GM18498 (cell line): ENCODE data around the gene G6PC3.
"Not testable (repeated sequence)": the region's sequence is repeated elsewhere in the genome, so short reads cannot be mapped to it uniquely, and the experiment has no call there.

Experiments
- ATAC-seq: cut with Tn5 transposase; IDR thresholded peaks from one replicate; pipeline ENCODE4 v1.9.1; 2021; ENCODE audit warnings: mild to moderate bottlenecking, moderate library complexity; ENCODE audit not compliant: unreplicated experiment

G6PC3 gene

DNA sequence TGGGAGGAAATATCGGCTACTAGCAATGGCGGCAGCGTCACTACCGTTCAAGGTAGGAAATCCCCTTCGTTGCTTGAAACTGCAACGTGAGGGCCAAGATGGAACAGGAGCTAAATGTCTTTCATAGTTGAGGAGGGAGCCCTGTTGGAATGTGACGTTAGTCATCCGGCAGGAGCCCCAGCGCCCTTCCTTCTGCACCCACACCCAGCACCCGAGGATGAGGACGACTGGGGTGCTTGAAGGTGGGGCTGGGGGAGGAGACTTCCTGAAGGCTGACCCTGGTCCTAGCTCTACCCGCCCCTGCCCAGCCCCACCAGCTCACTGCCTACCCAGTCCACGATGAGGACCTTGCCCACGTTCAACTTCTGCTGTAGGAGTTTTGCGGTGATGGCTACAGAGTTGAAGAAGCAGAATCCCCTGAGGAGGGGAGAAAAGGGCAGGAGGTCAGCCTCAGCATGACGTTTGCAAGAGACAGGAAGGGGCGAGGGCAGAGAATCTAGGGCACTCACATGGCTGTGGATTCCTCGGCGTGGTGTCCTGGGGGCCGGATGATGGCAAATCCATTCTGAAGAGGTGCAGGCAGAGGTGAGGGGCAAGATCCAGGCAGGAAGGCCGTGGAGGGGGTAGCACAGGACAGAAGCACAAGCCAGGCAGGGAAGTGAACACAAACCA is 11.9 kb downstream of the G6PC3 start:
- ATAC-seq, result no peak

DNA sequence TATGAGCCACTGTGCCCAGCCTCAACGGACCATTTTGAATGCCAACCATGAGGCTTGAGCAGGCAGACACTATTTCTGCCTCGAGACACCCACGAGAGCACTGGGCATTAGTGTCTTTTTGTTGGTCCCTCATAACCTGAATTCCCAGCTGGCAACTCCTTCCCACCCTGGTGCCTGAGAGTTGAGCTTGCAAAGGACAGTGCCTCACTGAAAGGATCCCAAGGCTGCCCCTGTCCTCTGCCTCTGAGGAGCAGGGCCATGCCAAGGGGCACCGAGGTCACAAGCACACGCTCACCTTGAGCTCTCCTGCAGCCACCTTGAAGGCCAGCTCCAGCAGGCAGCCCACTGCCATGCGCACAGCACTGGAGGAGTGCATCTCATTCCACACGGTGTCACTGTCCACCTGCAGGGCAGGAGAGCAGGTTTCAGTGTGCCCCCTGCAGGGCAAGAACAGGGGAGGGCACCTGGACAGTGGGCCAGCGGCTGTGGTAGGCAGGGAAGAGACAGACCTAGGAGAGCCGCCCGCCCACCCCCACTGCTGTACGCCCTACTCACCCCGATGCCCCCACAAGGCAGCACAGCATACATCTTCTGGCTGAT is 12.8 kb downstream of the G6PC3 start:
- ATAC-seq, result no peak

- no peak for ATAC-seq
These were observed 13.6 kb downstream of the G6PC3 start for GRCh38 chr17:44084131-44084538.

- ATAC-seq, result no peak
These were observed 14.4 kb downstream of the G6PC3 start for GRCh38 chr17:44084921-44085320.

DNA sequence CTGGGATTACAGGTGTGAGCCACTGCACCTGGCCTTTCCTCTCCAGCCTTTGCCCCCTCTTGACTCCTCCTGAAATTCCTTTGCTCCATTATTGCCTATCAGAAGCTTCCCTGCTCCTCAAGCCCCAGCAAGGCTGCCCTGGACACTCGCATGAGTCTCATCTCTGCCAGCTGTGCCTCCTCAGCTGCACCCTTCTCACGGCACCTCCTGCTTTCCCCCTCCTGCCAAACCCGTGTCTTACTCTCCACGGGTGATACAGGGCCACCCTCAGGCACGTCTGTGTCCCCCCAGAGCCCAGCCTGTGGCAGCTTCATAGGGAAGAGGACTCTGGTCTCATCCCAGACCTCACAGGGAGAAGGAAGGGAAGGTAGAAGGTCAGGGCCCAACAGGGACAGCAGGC is 15.4 kb downstream of the G6PC3 start:
- ATAC-seq, result no peak

DNA sequence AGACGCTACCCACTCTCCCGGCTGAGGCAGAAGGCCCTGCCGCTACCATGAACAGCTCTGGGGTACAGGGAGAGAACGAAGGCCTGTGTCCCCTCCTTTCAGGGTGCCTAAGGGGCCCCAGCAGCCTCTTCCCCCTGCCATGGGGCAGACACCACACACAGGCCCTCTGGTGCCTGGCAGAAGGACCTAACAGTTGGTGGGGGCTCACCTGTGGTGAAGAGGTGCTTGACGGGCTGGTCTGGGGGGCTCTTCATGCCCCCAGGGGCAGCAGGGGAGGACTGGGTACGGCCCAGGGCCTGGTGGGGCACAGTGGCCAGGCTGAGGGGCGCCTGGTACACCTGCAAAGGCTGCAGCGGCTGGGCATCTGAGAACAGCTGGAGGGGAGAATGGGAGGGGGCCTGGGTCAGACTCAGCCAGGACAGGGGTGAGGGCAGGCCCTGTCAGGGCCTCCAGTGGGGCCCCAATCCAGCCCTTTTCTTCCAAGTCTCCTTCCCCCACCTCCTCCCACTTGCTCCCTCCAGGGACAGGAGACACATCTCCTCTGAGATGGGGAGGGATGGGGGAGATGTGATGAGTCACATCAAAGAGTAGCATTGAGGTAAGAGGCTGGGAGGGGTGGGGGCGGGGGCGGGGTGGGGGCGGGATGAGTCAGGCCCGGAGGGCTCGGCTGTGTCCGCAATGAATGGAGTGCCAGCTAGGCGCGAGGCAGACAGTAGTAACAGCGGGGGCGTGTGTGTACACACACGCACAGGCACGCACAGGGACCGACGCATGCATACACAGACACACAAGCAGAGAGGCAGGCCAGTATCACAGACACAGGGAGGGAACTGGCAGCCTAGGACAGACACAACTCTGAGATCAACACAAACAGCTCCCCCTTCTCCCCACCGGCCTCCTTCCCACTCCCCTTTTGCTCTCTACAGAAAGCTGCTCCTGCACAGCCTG is 16.1 kb downstream of the G6PC3 start:
- no peak for ATAC-seq

DNA sequence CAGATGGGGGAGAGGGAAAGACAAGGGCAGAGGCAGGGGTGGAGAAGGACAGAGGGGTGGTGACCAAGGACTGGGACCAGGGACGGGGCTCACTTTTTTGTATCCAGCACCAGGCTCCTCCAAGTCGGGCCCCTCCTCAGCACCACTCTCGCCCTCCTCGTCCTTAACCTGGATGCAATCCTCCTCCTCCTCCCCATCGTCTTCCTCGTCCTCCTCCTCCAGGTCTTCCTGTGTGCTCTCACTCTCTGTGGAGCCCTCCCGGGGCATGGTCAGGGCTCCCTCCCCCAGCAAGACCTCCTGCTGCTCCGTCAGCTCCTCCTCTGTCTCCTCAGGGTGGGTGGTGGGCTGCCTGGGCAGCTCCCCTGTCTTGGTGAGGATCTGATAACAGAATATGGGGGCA is 16.8 kb downstream of the G6PC3 start:
- ATAC-seq, result no peak

DNA sequence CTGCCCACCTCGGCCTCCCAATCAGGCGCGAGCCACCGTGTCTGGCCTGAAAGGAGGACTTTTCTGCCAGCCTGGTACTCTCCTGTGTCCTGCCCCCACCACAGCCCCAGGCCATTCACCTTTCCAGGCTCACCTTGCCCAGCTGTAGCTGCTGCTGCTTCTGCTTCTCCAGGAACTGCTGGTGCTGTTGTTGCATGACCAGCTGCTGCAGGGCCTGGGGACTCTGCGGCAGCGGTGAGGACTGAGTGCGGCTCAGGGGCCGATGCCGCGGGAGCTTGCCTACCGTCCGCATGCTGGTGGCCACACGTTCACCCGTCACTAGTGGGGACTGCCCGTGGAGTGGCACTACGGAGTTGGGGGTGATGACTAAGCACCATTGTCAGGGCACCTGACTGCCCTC is 17.7 kb downstream of the G6PC3 start:
- ATAC-seq, result no peak

DNA sequence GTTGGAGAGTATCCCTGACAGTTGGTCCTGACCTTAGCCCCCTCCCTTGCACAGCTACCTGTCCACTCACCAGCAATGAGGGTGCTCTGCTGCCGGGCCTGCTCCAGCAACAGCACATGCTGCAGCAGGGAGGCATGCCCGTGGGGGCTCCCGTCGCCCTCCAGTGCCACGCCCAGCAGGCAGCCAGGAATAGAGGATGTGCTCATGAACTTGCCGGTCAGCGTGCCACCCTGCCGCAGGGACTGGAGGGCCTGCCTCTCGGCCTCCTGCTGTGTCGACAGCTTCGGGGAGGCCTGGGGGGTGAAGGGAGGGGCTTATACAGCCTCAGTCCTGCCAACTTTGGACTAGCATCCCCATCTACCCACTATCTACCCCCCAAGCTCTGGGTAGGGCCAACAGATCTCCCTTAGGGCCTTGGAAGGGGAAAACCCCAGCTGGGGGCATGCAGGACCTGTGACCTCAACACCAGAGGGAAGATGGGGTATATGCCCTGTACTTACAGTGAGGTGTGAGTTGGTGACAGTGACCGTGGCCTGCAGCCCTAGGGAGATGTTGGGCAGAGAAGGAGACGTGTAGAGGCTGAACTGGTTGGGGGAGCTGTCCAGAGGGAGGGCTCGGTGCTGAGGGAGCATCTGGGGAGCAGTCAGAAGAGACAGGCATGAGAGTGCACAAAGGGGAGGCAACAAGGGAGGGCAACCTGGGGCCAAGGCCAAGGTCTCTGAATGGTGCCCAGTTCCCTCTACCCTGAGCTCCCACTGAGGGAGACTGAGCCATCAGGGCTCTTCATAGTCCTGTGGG is 20.9 kb downstream of the G6PC3 start:
- ATAC-seq, result no peak

GRCh38 chr17:44092051-44092450 is 21.5 kb downstream of the G6PC3 start:
- no peak for ATAC-seq

DNA sequence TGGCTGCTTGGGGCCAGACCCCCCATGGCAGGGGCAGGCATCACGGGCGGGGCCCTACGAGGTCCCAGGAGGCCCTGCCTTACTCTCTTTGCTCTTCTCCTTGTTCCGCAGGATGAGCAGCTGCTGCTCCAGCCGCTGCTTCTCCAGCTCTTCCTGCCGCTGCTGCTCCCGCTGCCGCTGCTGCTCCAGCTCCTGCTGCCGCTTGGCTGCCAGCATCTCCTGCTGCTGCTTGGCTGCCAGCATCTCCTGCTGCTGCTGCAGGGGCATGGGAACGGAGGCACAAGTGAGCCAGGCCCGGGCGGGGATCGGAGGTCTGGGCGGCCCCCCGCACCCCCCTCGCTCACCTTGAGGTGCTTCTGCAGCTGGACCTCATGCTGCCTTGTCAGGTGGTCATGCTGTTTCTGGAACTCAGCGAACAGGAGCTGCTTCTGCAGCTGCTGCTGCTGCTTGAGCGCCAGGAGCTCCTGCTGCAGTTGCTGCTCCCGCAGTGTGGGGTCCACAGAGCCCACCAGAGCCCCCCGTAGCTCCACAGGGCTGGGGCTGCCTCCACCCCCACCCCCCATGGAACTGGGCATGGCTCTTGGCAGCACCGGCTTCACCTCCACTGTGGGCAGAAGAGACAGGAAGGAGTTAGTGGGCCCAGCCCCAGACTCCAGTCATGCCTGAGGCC is 22.8 kb downstream of the G6PC3 start:
- ATAC-seq, result no peak

GRCh38 chr17:44094701-44095387 is 24.3 kb downstream of the G6PC3 start:
- no peak for ATAC-seq

- ATAC-seq, result no peak
These were observed 24.8 kb downstream of the G6PC3 start for GRCh38 chr17:44095388-44095646.

DNA sequence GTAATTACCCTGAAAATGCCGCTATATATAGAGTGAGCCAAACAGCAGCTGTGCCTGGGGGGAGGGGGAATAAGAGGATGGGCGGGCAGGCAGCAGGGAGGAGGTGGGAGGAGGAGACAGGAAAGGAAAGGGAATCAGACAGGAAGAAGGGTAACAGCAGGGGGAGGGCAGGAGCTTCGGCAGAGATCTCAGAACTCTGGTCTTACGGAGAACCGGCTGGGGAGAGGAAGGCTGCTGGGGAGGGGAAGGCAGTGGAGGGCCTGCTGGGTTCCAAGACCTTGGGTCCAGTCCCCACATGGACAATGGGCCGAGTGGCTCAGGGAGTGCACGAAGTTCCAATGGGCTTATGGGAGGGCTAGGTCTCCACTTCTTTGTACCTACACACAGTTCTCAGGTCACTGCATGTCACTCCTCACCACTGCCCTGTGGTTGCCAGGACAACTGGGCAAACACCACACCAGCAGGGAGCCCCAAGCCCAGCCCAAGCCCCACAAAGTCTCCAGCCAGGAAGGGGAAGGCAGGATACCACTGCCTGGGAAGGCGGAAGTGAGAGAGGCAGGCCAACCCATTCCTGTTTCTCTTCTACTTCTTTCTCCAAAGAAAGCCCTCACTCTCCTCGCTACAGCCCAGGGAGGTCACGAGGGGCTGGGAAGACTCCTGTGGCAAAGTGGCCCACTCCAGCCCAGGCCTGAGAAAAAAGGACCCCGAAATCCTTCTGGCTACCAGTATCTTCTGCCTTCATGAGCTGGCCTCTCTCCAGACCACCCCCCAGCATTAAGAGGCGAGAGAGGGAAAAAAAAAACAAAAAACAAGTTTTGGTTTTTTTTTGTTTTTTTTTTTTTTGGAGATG is 25.3 kb downstream of the G6PC3 start:
- no peak for ATAC-seq

GRCh38 chr17:44097110-44097958 is 26.8 kb downstream of the G6PC3 start:
- ATAC-seq, result no peak

DNA sequence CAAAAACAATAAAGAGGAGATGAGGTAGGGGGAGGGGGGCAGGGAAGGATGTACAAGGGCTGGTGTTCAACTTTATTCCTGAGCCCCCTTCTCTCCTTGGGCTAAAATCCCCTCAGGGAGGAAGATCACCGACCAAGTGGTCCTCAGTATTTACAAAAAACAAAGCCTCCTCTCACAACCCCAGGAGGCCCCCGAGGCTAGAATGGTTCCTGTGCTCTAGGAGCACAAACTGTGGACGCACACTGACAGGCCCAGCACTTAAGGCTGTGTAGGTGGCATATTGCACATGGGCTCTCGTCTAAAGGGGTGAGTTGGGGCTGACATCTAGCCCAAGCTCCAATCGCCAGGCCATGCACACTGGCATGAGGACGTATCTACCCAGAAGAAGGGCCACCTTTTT is 31.3 kb downstream of the G6PC3 start:
- not testable (repeated sequence) for ATAC-seq

- no peak for ATAC-seq
These were observed 32.5 kb downstream of the G6PC3 start for GRCh38 chr17:44102849-44103622.

DNA sequence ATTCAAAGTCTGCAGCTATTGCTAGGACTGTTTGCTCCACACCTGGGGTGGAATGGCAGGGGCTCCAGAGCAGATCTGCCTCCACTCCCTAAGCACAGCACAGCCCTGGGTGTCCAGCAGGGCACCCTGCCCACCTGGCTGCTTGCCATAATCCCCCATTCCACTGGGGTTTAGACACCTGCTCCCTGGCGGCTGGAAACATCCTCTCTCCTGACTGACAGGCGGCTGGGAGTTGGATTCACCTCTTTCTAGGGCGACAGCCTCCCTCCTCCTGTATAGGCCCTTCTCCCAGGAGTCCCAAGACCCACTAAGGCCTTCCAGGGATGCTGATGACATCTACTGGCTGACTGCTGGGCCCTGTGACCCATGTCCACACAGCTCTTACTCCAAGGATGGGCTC is 34.9 kb downstream of the G6PC3 start:
- ATAC-seq, result no peak
